A549 treated with Hydrocortisone at 1 μM for 4 hours (cell line): ENCODE data around the gene EFS. TPM values are rescaled to one million over a fixed set of nuclear protein-coding genes. Genes with fewer than 3 reads are reported as not detected.

Experiments
- total RNA-seq: library from RNA; stranded (reverse); fragments of 200-300 nt; extraction: Qiagen RNA extraction; gene quantifications from 5 replicates; pipeline ENCODE4 v1.2.3, GENCODE V29; 2022

Gene EFS, protein sequence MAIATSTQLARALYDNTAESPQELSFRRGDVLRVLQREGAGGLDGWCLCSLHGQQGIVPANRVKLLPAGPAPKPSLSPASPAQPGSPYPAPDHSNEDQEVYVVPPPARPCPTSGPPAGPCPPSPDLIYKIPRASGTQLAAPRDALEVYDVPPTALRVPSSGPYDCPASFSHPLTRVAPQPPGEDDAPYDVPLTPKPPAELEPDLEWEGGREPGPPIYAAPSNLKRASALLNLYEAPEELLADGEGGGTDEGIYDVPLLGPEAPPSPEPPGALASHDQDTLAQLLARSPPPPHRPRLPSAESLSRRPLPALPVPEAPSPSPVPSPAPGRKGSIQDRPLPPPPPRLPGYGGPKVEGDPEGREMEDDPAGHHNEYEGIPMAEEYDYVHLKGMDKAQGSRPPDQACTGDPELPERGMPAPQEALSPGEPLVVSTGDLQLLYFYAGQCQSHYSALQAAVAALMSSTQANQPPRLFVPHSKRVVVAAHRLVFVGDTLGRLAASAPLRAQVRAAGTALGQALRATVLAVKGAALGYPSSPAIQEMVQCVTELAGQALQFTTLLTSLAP
- not detected in 5 replicates for total RNA-seq

DNA sequence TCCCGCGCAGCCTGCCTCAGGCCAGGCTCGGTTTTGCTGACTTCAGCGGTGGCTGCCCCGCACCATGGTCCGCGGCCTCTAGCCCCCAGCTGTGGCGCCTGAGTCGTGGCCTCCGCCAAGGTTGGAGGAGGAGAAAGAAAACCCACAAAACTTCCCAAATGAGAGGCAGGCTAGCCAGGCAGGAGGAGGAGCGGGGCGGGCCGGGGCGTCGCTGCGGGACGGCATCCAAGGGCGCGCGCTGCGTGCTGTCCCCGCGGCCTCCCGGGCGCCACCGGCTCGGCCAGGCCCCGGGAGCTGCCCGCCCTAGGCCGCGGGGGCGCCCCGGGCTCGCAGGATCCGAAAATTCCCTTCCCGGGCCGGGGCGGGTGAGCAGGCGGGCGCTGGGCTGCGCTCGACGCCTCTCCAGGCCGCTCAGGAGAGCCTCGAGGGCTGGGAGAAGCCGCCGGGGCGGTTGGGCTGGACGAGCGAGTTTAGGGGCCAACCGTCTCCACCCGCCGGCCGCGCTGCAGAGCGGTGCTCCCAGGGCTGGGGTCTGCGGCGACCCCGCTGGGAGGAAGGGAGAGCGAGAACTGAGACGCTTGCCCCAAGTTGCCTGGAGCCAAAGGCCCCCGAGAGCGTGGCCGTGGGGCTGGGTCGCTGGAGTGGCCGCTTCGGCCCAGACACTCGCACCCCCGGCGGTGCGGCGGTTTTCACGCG is at the start of gene EFS:
EFS (minus strand) TSS at position 137 of the 696 bp plus-strand sequence. CDS start 147 bp downstream, outside the sequence.

DNA sequence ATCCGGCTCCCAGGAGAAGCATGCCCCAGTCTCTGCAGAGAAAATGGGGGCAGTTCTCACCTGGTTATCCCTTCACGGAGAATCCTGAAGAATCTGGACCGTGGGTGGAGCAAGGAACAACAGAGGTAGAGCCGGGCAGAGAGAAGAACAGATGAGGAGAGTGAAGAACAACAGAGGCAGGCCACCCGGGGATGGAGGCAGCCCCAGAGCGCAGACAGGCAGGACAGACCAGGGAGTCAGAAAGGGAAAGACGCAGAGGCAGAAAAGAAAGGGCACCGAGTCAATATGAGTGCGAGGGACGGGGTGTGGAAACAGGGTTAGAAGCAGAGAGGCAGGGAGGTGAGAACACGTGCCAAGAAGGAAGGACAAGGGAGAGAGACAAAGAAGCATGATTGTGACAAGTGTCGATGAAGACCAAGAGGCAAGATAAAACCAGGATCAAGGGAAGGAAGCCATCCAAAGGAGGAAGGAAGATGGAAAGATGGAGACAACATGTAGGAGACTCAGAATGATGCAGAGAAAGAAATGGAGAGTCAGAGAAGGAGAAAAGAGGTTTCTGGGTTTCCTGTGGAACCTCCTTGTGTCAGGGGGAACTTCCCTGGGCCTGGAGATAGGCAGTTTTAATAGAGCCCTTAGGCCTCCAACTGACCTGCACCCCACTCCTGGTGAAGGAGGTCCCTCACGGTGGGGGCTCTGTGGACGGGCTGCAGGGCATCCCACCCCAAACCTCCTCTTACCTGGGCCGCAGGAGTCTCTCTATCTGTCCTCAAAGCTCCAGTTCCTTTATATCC is 42.7 kb upstream of the EFS start, which contains the start of gene MYH6:
MYH6 (minus strand) TSS at position 758 of the 791 bp plus-strand sequence. CDS start 1,050 bp downstream, outside the sequence.

GRCh38 chr14:23376482-23377197 is 11.7 kb upstream of the EFS start, which contains the start of gene CMTM5:
TSS of gene CMTM5 (plus strand) at chr14:23377046. CDS start at chr14:23377252, 206 bp downstream.

DNA sequence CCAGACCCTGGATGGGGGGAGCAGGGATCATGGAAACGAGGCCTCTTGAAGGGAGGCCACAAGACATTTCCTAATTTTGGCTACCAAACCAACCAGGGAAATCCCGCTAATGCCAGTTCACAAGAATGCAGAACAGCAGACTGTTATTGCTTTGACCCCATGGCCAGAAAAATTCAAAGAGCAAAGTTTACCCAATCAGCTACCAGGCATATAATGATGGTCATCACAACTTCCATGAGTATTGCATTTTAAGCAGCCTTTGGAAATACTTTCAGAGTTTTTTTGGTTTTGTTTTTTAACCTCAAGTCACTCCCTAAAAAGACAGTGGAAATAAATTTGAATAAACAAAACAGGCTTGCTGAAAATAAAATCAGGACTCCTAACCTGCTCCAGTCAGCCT is 7.5 kb upstream of the EFS start, which contains the start of gene IL25:
IL25 (plus strand) TSS at position 301 of the 400 bp plus-strand sequence.

GRCh38 chr14:23352506-23353432 is 12.2 kb downstream of the EFS start, which contains the start of gene SLC22A17:
TSS of gene SLC22A17 (minus strand) at chr14:23352887.

DNA sequence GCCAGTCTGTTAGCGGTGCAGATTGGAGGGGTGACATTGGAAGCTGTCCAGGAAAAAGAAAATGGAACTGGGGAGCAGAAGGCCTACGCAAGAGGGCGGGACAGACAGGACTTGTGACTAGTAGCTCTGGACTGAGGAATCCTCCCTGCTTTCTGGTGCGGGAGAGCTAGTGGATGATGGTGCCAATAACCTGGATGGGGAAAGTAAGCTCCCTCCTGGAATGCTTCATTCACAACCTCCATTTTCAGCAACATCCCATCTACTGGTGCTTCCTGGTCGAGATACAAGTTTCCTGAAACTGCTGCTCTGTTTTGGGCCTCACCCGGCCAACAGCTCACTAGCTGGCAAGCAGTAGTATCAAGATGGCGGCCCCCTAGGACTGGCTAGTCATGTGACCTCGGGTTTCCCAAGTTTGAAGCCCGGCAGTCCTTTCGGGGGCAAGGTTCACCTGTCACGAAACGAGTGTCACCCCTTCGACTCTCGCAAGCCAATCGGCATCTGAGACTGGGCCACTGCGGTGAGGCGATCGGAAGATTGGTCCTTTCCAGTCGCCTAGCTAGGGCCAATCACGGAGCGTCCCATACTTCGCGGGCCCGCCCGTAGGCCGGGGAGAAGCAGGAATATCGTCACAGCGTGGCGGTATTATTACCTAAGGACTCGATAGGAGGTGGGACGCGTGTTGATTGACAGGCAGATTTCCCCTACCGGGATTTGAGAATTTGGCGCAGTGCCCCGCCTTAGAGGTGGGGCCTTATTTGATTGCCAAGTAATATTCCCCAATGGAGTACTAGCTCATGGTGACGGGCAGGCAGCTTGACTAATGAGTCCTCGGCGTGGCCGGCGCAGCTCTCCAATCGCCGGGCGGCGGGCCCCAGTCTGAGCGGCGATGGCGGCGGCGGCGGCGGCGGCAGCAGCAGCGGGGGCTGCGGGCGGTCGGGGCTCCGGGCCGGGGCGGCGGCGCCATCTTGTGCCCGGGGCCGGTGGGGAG is 44.1 kb downstream of the EFS start, which contains the start of gene PABPN1:
PABPN1 (plus strand) TSS at position 874 of the 988 bp plus-strand sequence; CDS start at position 887, 13 bp downstream.

DNA sequence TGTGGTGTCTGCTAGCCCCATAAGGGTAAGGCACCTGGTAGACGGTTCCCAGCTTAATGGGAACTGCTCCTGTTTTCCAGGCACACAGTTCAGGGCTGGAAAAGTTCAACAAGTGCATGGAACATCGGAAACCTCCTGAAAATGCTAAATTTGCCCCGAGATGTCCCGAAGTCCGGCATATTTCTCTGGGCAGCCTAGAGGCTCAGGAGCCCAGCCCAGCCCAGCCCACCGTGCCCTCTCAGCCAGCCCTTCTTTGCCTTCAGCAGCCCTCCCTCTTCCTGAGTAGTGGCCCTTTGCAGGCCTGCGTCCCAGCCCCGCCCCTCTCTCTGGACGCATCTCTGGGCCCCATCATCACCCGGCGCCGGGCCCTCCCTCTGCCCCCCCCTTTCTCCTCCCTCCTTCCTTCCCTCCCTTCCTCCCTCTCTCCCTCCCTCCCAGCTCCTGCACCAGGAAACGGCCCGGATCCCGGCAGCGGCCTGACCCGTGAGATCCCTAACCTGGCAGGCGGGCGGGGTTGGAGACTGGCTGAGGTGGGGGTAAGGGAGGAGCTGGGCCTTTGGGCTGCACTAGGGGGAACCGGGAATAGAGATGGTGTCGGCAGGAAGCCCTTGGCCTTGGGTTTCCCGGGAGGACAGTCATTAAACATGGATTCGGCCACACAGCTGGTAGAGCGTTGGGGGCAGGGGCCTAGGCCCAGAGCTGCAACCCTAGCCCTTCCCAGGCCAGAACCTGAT is 58.4 kb downstream of the EFS start, which contains the start of gene BCL2L2:
BCL2L2 (plus strand) TSS at position 422 of the 734 bp plus-strand sequence. CDS start 935 bp downstream, outside the sequence.

Other genes with a start within 250 kb of the EFS start
- 0.07 to 0.08 TPM in 2 of 5 replicates, not detected in the others for gene CEBPE, start 245.9 kb downstream of the EFS start, total RNA-seq
- 1.7 to 3.5 TPM (median 1.8 TPM) in 5 replicates for gene SLC7A8, start 181.5 kb downstream of the EFS start, total RNA-seq
- not detected in 5 replicates for gene RNF212B, start 127.2 kb downstream of the EFS start, total RNA-seq
- 6.5 to 8.9 TPM (median 8.5 TPM) in 5 replicates for gene HOMEZ, start 79.0 kb downstream of the EFS start, total RNA-seq
- gene PPP1R3E, start 62.3 kb downstream of the EFS start, total RNA-seq = 3.3 to 3.9 TPM (median 3.4 TPM) in 5 replicates
- gene BCL2L2, start 58.3 kb downstream of the EFS start, total RNA-seq = 15.8 to 21.2 TPM (median 18.0 TPM) in 5 replicates
- 139 to 150 TPM (median 142 TPM) in 5 replicates for gene PABPN1, start 43.7 kb downstream of the EFS start, total RNA-seq
- 5.8 to 7.4 TPM (median 6.1 TPM) in 5 replicates for gene SLC22A17, start 12.3 kb downstream of the EFS start, total RNA-seq
- not detected in 5 replicates for gene IL25, start 7.6 kb upstream of the EFS start, total RNA-seq
- not detected in 5 replicates for gene CMTM5, start 11.9 kb upstream of the EFS start, total RNA-seq
- gene MYH6, start 43.1 kb upstream of the EFS start, total RNA-seq = 0.03 to 0.16 TPM (median 0.12 TPM) in 5 replicates
- 0.01 TPM in 1 of 5 replicates, not detected in the others for gene MYH7, start 70.5 kb upstream of the EFS start, total RNA-seq
- 59.7 to 66.1 TPM (median 62.3 TPM) in 5 replicates for gene NGDN, start 104.5 kb upstream of the EFS start, total RNA-seq
- gene ZFHX2, start 186.6 kb upstream of the EFS start, total RNA-seq = 0.73 to 1.1 TPM (median 0.82 TPM) in 5 replicates
- gene THTPA, start 191.1 kb upstream of the EFS start, total RNA-seq = 11.5 to 16.5 TPM (median 13.3 TPM) in 5 replicates
- 37.6 to 51.5 TPM (median 41.7 TPM) in 5 replicates for gene AP1G2, start 202.6 kb upstream of the EFS start, total RNA-seq
- gene JPH4, start 213.6 kb upstream of the EFS start, total RNA-seq = 0.06 to 0.10 TPM (median 0.08 TPM) in 5 replicates